GM12878 (cell line): ENCODE measurements around the gene SMCP. TPM values are rescaled to one million over a fixed set of nuclear protein-coding genes. Genes with fewer than 3 reads are reported as not detected.

Source experiments
- ATAC-seq: fragments of 200-7000 bp; cut with Tn5 transposase; 3 replicates; pipeline ENCODE4 v1.9.1; 2020; ENCODE audit warnings: mild to moderate bottlenecking, moderate library complexity
- BruUV-seq: library from RNA; stranded (reverse); fragments of 400-500 nt; replicated peaks from 2 replicates; lab custom pipeline; 2021; lab: Mats Ljungman, UMichigan
- CTCF ChIA-PET: fragments of 300-600 bp; sonication (Branson Sonifier 250); formaldehyde crosslinking; extraction: SDS; loops from one replicate; lab custom pipeline; 2021; ENCODE audit warnings: inconsistent platforms; lab: Yijun Ruan, JAX
- POLR2A ChIA-PET: fragments of 350-600 bp; formaldehyde crosslinking; extraction: SDS; loops from one replicate; lab custom pipeline; 2021; ENCODE audit warnings: inconsistent platforms; lab: Charles Lee
- RAD21 ChIA-PET: fragments of 300-600 bp; sonication (Branson Sonifier 250); formaldehyde crosslinking; loops from one replicate; lab custom pipeline; 2023; ENCODE audit warnings: antibody characterized with exemption; ENCODE audit not compliant: unreplicated experiment; lab: Charles Lee
- SMC1A ChIA-PET: fragments of 300-600 bp; sonication (Branson Sonifier 250); formaldehyde crosslinking; loops from one replicate; lab custom pipeline; 2023; ENCODE audit not compliant: unreplicated experiment, uncharacterized antibody; lab: Charles Lee
- DNase-seq: peaks from one replicate; pipeline ENCODE4 v3.0.0-alpha.2; 2011; ENCODE audit warnings: low read depth, low spot score
- FAIRE-seq: peaks from 3 replicates; lab custom pipeline; 2011; peaks lifted over from hg19 to GRCh38; lab: Jason Lieb, UNC
- H2AFZ ChIP-seq: 2 replicates; pipeline ENCODE4 v1.6.0; 2011; ENCODE audit warnings: low read depth, low read length, control low read depth; ENCODE audit not compliant: control insufficient read depth
- H3K27ac ChIP-seq: 2 replicates; pipeline ENCODE4 v1.5.1; 2011; ENCODE audit warnings: control low read depth; ENCODE audit not compliant: control insufficient read depth, insufficient read depth
- H3K27me3 ChIP-seq, 2 experiments: replicated peaks in 1 of 2; 2 replicates each; pipeline versions ENCODE4 v1.6.0 to v1.6.1; 2011; ENCODE audit warnings: low read length in 1 of 2; ENCODE audit not compliant: control insufficient read depth in 2 of 2, insufficient read depth in 2 of 2
- H3K36me3 ChIP-seq, 2 experiments: 2 replicates each; pipeline ENCODE4 v1.5.1; 2011; ENCODE audit warnings: low read length in 1 of 2; ENCODE audit not compliant: control insufficient read depth in 2 of 2, insufficient read depth in 2 of 2
- H3K4me1 ChIP-seq: 2 replicates; pipeline ENCODE4 v1.6.1; 2011; ENCODE audit warnings: mild to moderate bottlenecking, low read length, moderate library complexity, mixed read lengths; ENCODE audit not compliant: control insufficient read depth, insufficient read depth
- H3K4me2 ChIP-seq: 2 replicates; pipeline ENCODE4 v1.6.0; 2011; ENCODE audit warnings: control low read depth; ENCODE audit not compliant: control insufficient read depth, insufficient read depth
- H3K4me3 ChIP-seq: fragments of 200-600 bp; sonication (generic); 2 replicates; pipeline ENCODE4 v1.5.1; 2016
- H3K79me2 ChIP-seq: 2 replicates; pipeline ENCODE4 v1.6.0; 2011; ENCODE audit warnings: low read length; ENCODE audit not compliant: control insufficient read depth, insufficient read depth
- H3K9ac ChIP-seq: 2 replicates; pipeline ENCODE4 v1.8.0; 2011; ENCODE audit warnings: low read length, control low read depth, mixed read lengths; ENCODE audit not compliant: control insufficient read depth, insufficient read depth
- H3K9me3 ChIP-seq: replicated peaks from 3 replicates; pipeline ENCODE4 v1.5.1; 2011; ENCODE audit warnings: mild to moderate bottlenecking, low read length; ENCODE audit not compliant: control insufficient read depth, insufficient read depth
- H4K20me1 ChIP-seq: 2 replicates; pipeline ENCODE4 v1.6.0; 2011; ENCODE audit not compliant: control insufficient read depth, insufficient read depth
- BCL11A ChIP-seq: IDR thresholded peaks from 2 replicates; pipeline ENCODE4 v1.6.1; 2011; ENCODE audit warnings: low read depth, low read length
- CHD4 ChIP-seq: fragments of 200-600 bp; sonication (generic); IDR thresholded peaks from 2 replicates; pipeline ENCODE4 v1.6.1; 2016; ENCODE audit warnings: mild to moderate bottlenecking
- FOS ChIP-seq: IDR thresholded peaks from 3 replicates; pipeline ENCODE4 v1.6.1; 2011; ENCODE audit warnings: borderline replicate concordance; ENCODE audit not compliant: insufficient read length; ENCODE audit errors: extremely low read depth
- FOXM1 ChIP-seq: IDR thresholded peaks from 2 replicates; pipeline ENCODE4 v1.6.1; 2012; ENCODE audit warnings: low read depth, mild to moderate bottlenecking, inconsistent platforms, low read length, moderate library complexity
- HCFC1 ChIP-seq: fragments of 150-350 bp; IDR thresholded peaks from 2 replicates; pipeline ENCODE4 v1.6.1; 2014; ENCODE audit warnings: low read length
- IRF5 ChIP-seq: fragments of 450-650 bp; IDR thresholded peaks from 2 replicates; pipeline ENCODE4 v1.6.1; 2017; ENCODE audit warnings: borderline replicate concordance
- LARP7 ChIP-seq: fragments of 450-650 bp; IDR thresholded peaks from 2 replicates; pipeline ENCODE4 v1.6.1; 2017; ENCODE audit warnings: mild to moderate bottlenecking
- MAX ChIP-seq: IDR thresholded peaks from 2 replicates; pipeline ENCODE4 v1.6.1; 2012; ENCODE audit warnings: low read depth, low read length, improper control_type of control experiment
- MEF2B ChIP-seq: fragments of 450-650 bp; IDR thresholded peaks from 2 replicates; pipeline ENCODE4 v1.6.1; 2018; ENCODE audit warnings: mild to moderate bottlenecking, moderate library complexity; ENCODE audit not compliant: partially characterized antibody, poor library complexity, severe bottlenecking
- MTA3 ChIP-seq: IDR thresholded peaks from 2 replicates; pipeline ENCODE4 v1.6.1; 2012; ENCODE audit warnings: low read length, inconsistent platforms, borderline replicate concordance
- PAX5 ChIP-seq: IDR thresholded peaks from 2 replicates; pipeline ENCODE4 v1.6.1; 2011; ENCODE audit warnings: low read depth, low read length, borderline replicate concordance
- PKNOX1 ChIP-seq: fragments of 450-650 bp; IDR thresholded peaks from 2 replicates; pipeline ENCODE4 v1.6.1; 2016; ENCODE audit warnings: mild to moderate bottlenecking
- SKIL ChIP-seq: fragments of 450-650 bp; IDR thresholded peaks from 2 replicates; pipeline ENCODE4 v1.6.1; 2017; ENCODE audit warnings: mild to moderate bottlenecking, low read depth, inconsistent platforms; ENCODE audit not compliant: poor library complexity, severe bottlenecking
- ZNF622 ChIP-seq: fragments of 450-650 bp; IDR thresholded peaks from 2 replicates; pipeline ENCODE4 v1.6.1; 2017; ENCODE audit warnings: mild to moderate bottlenecking, inconsistent platforms
- WGBS: methylation state at CpG from one replicate; pipeline ENCODE4 v1.1.6; 2016; ENCODE audit warnings: low lambda C conversion rate; ENCODE audit not compliant: insufficient replicate concordance, insufficient coverage; ENCODE audit errors: missing lambda C conversion rate; 5-methylcytosine and 5-hydroxymethylcytosine counted together
- in situ Hi-C: fragments of 300-500 bp; cut with MboI; formaldehyde crosslinking; loops from 9 replicates; pipeline ENCODE4 v1.14.3; 2018; ENCODE audit warnings: mixed read lengths
- intact Hi-C: fragments of 100-400 bp; cut with micrococcal nuclease; formaldehyde crosslinking; loops from one replicate; pipeline ENCODE4 v1.14.2; 2022; ENCODE audit not compliant: unreplicated experiment
- polyA plus RNA-seq, 11 experiments: library from polyadenylated mRNA; depleted of rRNA in 4 of 11; unstranded in 6 of 11; stranded (reverse) in 5 of 11; fragments of >200 nt; fragmentation: Nextera tagmentation in 4 of 11; fragmentation: Illumina TruSeq in 1 of 11; extraction: Ambion mirVana in 4 of 11; extraction: Trizol in 1 of 11; gene quantifications; 1 replicate in 1 of 11; 2 replicates in 10 of 11; pipeline versions ENCODE4 v1.2.1 to v1.2.3, GENCODE V29; 2011 to 2016; ENCODE audit warnings: inconsistent platforms in 2 of 11, missing spikeins in 2 of 11, low read depth in 1 of 11
- total RNA-seq, 4 experiments: library from RNA; depleted of rRNA in 3 of 4; stranded (reverse); fragments of >200 nt in 3 of 4; fragmentation: Illumina TruSeq in 1 of 4; extraction: Trizol in 1 of 4; gene quantifications; 2 replicates each; pipeline versions ENCODE4 v1.2.1 to v1.2.3, GENCODE V29; 2013 to 2021

The SMCP gene
- total and polyA plus RNA-seq, 10 of the 15 experiments (the other 5 are each of a cell fraction or from before 2014, with no cell fraction given) = 0.16 to 0.69 (median 0.27) TPM; not detected in 7

GRCh38 chr1:152855661-152856060 lies 22.5 kb upstream of the SMCP start:
- Histone ChIP-seq H3K27me3 (no peaks in the 10 kb centered on the region), H3K9ac (no peak overlapping the region), H3K4me2 (no peak overlapping the region), H3K4me1 (no peaks in the 10 kb centered on the region), H3K79me2 (no peaks in the 10 kb centered on the region), H3K4me3 (no peak overlapping the region), H3K9me3 (no peaks in the 10 kb centered on the region), H3K27ac (no peak overlapping the region)
- 0% methylated on average over 2 of the region's 2 CpGs for WGBS
- FAIRE-seq = no peak
- in situ Hi-C loops = no loop called here
- intact Hi-C loops = no loop called here
- ChIA-PET POLR2A (no interaction called here), CTCF (interaction anchor here (1.2 to 2.3 kb wide), 2 partner anchors 15 to 337 kb away, joined by 4 to 10 read pairs; no protein-coding TSS in a partner anchor)
- DNase-seq = no peak
- TF ChIP-seq SKIL (no peak), CHD4 (no peak), PAX5 (no peak), ZNF622 (no peak), PKNOX1 (no peak), MAX (no peak), FOS (no peak), MTA3 (no peak), LARP7 (no peak), MEF2B (no peak), BCL11A (no peak), FOXM1 (no peak), IRF5 (no peak), HCFC1 (no peak)
- TF ChIP-seq, all 136 proteins: peak for 0
- Histone ChIP-seq H4K20me1 (no peaks in the 10 kb centered on the region), H3K36me3 (no peaks in the 10 kb centered on the region), H2AFZ (no peak overlapping the region)
- no peak for ATAC-seq
- BruUV-seq = no TSS peak
- SMC1A ChIA-PET = interaction anchor here (1.0 to 1.6 kb wide), 3 partner anchors 11 to 17 kb away, joined by 3 to 4 read pairs (median 3); no protein-coding TSS in a partner anchor
- RAD21 ChIA-PET = no interaction called here
